ENCODE data around the gene USP4.

- TF ChIP-seq, protein P1, sequence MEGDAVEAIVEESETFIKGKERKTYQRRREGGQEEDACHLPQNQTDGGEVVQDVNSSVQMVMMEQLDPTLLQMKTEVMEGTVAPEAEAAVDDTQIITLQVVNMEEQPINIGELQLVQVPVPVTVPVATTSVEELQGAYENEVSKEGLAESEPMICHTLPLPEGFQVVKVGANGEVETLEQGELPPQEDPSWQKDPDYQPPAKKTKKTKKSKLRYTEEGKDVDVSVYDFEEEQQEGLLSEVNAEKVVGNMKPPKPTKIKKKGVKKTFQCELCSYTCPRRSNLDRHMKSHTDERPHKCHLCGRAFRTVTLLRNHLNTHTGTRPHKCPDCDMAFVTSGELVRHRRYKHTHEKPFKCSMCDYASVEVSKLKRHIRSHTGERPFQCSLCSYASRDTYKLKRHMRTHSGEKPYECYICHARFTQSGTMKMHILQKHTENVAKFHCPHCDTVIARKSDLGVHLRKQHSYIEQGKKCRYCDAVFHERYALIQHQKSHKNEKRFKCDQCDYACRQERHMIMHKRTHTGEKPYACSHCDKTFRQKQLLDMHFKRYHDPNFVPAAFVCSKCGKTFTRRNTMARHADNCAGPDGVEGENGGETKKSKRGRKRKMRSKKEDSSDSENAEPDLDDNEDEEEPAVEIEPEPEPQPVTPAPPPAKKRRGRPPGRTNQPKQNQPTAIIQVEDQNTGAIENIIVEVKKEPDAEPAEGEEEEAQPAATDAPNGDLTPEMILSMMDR (IDR thresholded peaks at IDR 0.05): no peak
- TF ChIP-seq POLR2A (IDR thresholded peaks at IDR 0.05): no peak
- TF ChIP-seq POLR2AphosphoS5 (IDR thresholded peaks at IDR 0.05): no peak
- TF ChIP-seq EP300 (IDR thresholded peaks at IDR 0.05): no peak
Observed at GRCh38 chr3:49383387-49383786, 43.5 kb upstream of the USP4 start.
